Measurements from ENCODE around the gene TOMM20. TPM values are rescaled to one million over a fixed set of nuclear protein-coding genes. Genes with fewer than 3 reads are reported as not detected.

TOMM20 gene
- total RNA-seq, 1 donor: 96.5 TPM

DNA sequence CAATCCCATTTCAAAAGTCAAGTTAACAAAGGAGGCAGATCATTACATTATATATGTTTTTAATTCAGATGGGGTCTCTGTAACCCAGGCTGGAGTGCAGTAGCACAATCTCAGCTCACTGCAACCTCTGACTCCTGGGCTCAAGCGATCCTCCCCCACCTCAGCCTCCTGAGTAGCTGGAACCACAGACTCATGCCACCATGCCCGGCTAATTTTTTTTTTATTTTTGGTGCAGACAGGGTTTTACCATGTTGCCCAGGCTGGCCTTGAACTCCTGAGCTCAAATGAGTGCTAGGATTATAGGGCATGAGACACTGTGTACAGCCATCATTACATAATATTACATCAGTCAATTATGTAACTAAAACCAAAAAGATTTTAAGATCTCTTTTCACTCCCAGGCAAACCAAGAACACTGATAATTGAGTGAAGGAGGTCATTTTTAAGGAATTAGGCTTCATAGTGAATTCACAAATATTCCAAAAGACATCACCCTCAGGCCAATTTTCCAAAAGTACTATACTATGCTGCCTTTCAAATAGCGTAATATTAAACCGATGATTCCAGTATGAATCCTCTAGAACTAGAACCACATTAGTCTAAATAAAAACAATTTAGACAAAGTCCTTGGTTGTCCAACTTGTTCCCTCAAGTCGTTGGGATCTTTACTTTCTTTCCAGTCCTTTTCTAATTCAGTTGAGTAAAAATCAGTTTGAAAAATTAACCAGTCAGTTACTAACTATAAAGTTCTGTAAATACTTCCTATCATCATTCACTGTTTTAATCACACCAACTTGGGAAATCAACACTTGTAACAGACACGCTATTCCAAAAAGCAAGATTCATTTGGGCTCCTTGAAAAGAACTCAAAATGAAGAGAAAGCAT lies 16.1 kb downstream of the TOMM20 start:
- TF ChIP-seq, protein P1, sequence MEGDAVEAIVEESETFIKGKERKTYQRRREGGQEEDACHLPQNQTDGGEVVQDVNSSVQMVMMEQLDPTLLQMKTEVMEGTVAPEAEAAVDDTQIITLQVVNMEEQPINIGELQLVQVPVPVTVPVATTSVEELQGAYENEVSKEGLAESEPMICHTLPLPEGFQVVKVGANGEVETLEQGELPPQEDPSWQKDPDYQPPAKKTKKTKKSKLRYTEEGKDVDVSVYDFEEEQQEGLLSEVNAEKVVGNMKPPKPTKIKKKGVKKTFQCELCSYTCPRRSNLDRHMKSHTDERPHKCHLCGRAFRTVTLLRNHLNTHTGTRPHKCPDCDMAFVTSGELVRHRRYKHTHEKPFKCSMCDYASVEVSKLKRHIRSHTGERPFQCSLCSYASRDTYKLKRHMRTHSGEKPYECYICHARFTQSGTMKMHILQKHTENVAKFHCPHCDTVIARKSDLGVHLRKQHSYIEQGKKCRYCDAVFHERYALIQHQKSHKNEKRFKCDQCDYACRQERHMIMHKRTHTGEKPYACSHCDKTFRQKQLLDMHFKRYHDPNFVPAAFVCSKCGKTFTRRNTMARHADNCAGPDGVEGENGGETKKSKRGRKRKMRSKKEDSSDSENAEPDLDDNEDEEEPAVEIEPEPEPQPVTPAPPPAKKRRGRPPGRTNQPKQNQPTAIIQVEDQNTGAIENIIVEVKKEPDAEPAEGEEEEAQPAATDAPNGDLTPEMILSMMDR (IDR thresholded peaks at IDR 0.05; ENCODE audit: insufficient read depth, low read length): no peak
- H3K4me3 ChIP-seq (ENCODE audit: low read depth, low read length): no peak overlapping the region
- no peak for DNase-seq (ENCODE audit: low read depth)

GRCh38 chr1:235111107-235111506 lies 17.5 kb downstream of the TOMM20 start:
- TF ChIP-seq, protein P1 (IDR thresholded peaks at IDR 0.05; ENCODE audit: insufficient read depth, low read length): no peak
- no peak for DNase-seq (ENCODE audit: low read depth)
- H3K4me3 ChIP-seq (ENCODE audit: low read depth, low read length): no peak overlapping the region

DNA sequence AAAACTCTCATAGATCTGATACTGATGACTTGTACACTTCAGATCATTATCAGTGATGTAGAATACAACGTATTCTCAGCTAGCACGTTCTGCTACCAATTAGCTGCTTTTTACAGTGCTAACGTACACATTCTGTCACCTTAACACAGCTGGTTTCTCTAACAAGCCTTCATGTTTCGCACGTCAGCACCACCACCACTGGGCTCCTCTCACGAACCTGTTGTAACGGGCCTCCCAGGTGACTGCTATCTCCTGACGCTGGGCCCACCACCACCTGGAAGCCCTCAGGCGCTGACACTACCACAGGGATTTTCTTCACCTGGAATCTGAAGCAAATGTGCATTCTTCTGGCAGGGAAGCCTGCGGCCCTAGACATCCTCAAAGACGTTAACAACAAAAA lies 19.8 kb downstream of the TOMM20 start:
- no peak for DNase-seq (ENCODE audit: low read depth)
- TF ChIP-seq, protein P1 (IDR thresholded peaks at IDR 0.05; ENCODE audit: insufficient read depth, low read length): no peak
- no peak overlapping the region for H3K4me3 ChIP-seq (ENCODE audit: low read depth, low read length)

DNA sequence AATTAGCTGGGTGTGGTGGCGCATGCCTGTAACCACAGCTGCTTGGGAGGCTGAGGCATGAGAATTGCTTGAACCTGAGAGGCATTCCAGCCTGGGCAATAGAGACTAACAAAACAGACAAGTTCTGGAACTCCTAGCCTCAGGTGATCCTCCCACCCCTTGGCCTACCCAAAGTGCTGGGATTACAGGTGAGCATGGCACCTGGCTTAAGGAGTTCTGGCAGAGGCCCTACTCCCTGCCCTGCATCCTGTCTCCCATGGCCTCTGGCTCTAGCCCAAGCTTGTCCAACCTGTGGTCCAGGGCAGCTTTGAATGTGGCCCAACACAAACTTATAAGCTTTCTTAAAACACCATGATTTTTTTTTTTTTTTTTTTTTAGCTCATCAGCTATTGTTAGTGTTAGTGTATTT lies 20.4 kb downstream of the TOMM20 start:
- DNase-seq (ENCODE audit: low read depth): no peak
- no peak overlapping the region for H3K4me3 ChIP-seq (ENCODE audit: low read depth, low read length)
- TF ChIP-seq, protein P1 (IDR thresholded peaks at IDR 0.05; ENCODE audit: insufficient read depth, low read length): no peak

DNA sequence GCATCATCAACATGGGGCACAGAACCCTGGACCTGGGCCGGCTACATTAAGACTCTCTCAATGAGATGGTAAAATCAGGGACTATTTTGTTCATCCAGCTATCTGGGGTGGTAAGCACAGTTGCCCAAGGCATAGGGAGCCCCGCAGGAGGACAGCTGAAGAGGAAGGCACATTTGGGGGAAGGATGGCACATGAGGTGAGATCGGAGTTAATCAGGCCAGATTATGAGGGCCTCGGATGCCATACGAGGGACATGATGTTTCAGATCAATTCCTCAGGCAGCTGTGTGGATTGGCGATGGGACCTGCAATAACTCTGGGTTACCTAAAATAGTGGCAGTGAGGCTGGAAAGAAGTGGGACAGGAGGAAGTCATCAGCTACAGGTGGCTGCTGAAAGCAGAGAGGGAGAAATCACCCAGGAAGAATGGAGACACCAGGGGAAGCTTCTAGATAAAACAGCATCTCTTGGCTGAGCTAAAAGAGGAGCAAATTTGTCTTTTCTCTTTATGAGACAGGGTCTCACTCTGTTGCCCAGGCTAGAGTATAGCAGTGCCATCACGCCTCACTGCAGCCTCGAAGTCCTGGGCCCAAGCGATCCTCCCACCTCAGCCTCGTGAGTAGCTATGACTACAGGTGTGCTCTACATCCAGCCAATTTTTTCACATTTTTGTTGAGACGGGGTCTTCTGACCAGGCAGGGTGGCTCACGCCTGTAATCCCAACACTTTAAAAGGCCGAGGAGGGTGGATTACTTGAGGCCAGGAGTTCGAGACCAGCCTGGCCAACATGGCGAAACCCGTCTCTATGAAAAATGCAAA lies 21.1 kb downstream of the TOMM20 start:
- no peak for DNase-seq (ENCODE audit: low read depth)
- H3K4me3 ChIP-seq (ENCODE audit: low read depth, low read length): no peak overlapping the region
- TF ChIP-seq, protein P1 (IDR thresholded peaks at IDR 0.05; ENCODE audit: insufficient read depth, low read length): no peak

DNA sequence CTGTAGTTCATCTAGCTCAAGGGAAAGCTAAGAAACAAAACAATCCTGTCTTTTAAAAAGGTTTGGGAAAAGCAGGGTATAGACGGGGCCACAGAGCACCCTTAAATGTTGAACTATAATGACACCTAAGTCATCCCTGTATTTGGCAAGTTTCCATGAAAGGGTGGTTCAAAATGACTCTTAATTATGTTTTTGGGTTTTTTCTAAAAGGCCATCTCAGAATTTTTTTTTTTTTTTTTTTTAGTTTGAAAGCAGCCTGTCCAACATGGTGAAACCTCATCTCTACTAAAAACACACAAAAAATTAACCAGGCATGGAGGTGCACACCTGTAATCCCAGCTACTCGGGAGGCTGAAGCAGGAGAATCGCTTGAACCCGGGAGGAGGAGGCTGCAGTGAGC lies 22.2 kb downstream of the TOMM20 start:
- no peak overlapping the region for H3K4me3 ChIP-seq (ENCODE audit: low read depth, low read length)
- TF ChIP-seq, protein P1 (IDR thresholded peaks at IDR 0.05; ENCODE audit: insufficient read depth, low read length): no peak
- DNase-seq (ENCODE audit: low read depth): no peak
